Left ventricle myocardium superior (tissue), 1 donor: ENCODE results near the gene NMB. TPM values are rescaled to one million over a fixed set of nuclear protein-coding genes. Genes with fewer than 3 reads are reported as not detected.
A peak's percentile ranks its signal among the peaks of the same experiment; 100 is the strongest.
"Not testable (repeated sequence)": the region's sequence is repeated elsewhere in the genome, so short reads cannot be mapped to it uniquely, and the experiment has no call there.

Experiments used
- ATAC-seq: fragments of 200-7000 bp; cut with Tn5 transposase; one replicate; pipeline ENCODE4 v1.9.1; 2020; ENCODE audit warnings: mild to moderate bottlenecking, moderate library complexity
- DNase-seq: peaks from one replicate; pipeline ENCODE4 v3.0.0-alpha.2; 2020
- intact Hi-C: fragments of 100-400 bp; cut with micrococcal nuclease; formaldehyde crosslinking; loops from one replicate; pipeline ENCODE4 v1.11.0; 2022
- total RNA-seq: library from RNA; stranded (reverse); fragmentation: NEBNext Ultra II Directional; extraction: Animal tissue kit (Norgen Biotek cat#: 25700); gene quantifications from one replicate; pipeline ENCODE4 v1.2.1, GENCODE V29; 2021
- donor health status: DM: no; HTN: yes; CAD: no; lungs with severe emphysema.

Gene NMB
- total RNA-seq, 1 donor from 2014 or later, result 1.3 TPM

GRCh38 chr15:84658788-84659411, 901 bp upstream of the NMB start:
- DNase-seq, result no peak
- ATAC-seq, result no peak
- intact Hi-C loops, result no loop called here

- DNase-seq, result no peak
- intact Hi-C loops, result no loop called here
- ATAC-seq, result no peak
Observed at GRCh38 chr15:84657748-84658079, 285 bp downstream of the NMB start.

- ATAC-seq, result no peak
- no peak for DNase-seq
- intact Hi-C loops, result no loop called here
Observed at GRCh38 chr15:84656972-84657371, 1.0 kb downstream of the NMB start.

DNA sequence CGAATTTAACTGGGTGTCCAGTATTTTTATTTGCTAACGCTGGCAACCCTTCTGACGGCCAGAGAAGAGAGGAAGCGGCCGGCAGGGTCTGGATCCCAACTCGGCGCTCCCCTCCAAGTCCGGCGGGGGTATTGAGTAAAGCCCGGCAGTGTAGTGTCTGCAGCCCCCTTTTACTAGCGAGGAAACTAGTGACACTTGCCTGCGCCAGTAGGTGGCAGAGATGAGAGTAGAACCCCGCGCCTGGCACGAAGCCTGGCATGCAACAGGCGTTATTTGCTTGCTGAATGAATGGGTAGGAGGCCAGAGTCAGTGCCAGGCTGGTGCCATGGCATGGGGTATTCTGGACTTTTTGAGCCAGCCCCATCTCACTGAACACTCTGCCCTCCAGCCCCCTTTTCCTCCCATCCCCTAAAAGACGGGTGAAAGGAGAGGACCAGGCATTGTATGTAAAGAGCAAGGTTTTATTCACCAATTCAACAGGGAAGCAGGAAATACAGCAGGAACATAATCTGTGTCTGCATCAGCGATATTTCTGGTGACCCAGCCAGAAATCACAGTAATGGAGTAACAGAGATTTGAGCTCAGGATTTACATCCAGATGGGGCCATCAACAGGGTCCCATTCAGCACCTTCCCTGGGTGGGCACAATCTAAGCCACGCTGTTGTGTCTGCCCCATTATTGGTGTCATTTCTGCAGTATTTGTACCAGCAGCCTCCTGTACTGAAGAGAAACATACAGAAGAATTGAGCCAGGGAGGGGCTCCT, 3.1 kb downstream of the NMB start:
- DNase-seq (peak; percentile 86), ATAC-seq (peak; percentile 53)
- intact Hi-C loops, result no loop called here

DNA sequence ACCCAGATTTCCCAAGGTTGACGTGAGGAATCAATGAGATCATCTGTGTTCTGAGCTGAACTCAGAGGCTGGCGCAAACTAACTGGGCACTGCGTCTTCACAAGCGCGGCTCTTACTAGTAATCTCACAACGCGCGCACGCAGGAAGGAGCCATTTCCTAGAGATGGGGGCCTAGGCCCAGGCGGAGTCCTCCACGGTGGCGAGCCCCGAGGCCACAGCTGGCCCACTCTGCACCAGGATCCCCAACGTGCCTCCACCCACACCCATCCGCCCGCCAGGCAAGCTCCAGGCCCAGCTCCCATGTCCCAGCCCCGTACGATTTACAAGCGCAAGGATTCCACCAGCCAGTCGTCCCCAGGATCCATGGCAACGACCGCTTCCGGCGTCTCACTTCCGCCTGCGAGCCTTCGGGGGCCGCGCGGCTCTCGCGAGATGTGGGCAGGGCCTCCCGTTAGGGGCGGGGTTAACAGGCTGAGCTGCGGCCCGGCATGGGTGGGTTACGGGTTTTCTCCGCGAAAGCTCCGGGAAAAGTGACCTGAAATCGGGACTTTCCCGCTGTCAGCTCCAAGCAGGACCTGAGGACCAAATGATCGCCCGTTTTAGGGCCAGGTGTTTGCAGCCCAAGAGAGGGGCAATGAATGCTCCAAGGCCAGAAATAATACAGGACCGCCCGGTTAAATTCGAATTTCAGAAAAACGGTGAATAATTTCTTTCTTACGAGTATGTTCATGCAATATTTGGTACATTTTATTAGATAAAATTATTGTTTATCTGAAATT, 3.9 kb downstream of the NMB start, which contains the start of gene WDR73:
TSS of gene WDR73 (minus strand) at position 374 of the 779 bp plus-strand sequence. CDS start at position 365, 9 bp downstream.
- DNase-seq (peak; percentile 99), ATAC-seq (peak; percentile 91)
- intact Hi-C loops, result no loop called here

GRCh38 chr15:84653584-84653909, 4.5 kb downstream of the NMB start:
- DNase-seq, result no peak
- no peak for ATAC-seq
- intact Hi-C loops, result no loop called here

- ATAC-seq (no peak), DNase-seq (no peak)
- intact Hi-C loops, result no loop called here
Observed at GRCh38 chr15:84649706-84650105, 8.3 kb downstream of the NMB start.

DNA sequence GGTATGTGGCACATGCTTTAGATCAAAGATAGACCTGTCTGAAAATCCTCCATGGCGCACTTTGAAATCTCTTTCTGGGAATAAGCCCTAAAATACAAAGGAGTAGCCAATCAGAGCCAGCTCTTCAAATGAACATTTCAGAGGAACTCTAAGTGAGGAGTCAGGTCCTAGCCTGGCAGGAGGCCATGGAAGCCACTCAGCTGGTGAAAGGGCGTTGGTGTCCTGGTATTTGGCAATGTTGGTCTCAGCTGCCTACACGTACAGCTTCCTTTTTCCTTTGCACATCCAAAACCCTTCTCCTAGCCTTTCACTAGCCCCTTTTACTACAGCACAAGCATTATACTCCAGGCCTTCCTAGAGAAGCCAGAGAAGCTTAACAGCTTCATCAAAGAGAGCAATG, 9.5 kb downstream of the NMB start:
- DNase-seq, result peak; percentile 81
- ATAC-seq, result peak; percentile 51
- intact Hi-C loops, result no loop called here

DNA sequence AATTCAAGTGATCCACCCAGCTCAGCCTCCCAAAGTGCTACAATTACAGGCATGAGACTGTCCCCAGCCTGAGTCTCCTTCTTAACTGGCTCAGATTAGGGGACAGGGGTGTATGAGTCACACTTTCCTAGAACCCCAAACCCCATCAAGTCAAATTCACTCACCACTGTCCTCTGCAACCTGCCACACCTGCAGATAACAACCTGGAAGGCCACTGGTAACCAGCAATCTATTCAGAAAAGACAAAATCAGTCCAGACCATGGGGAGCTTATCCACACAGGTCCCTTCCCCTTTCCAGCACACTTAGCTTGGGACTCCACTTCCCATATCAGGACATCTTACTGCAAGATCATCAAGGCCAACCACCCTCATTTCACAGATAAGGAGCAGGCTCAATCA, 10.3 kb downstream of the NMB start:
- DNase-seq (no peak), ATAC-seq (no peak)
- intact Hi-C loops, result no loop called here

DNA sequence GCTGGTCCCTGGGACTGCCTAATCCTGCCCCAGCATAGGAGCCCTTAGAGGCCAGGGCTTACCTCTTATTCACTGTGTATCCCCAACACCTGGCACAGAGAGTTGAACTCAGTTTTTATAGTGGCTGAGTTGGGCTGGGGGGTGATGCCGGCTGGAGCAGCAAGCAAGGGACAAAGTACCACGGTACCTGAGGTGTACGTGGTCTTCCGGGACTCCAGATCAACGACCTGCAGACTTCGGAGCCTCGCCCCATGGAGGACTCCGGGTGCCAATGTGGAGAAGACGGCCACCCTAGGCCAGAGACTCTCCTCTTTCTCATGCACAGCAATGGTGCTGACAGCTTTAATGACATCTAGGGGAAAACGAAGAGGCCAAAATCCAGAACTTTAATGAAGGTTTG, 12.0 kb downstream of the NMB start:
- no peak for DNase-seq
- intact Hi-C loops, result no loop called here

DNA sequence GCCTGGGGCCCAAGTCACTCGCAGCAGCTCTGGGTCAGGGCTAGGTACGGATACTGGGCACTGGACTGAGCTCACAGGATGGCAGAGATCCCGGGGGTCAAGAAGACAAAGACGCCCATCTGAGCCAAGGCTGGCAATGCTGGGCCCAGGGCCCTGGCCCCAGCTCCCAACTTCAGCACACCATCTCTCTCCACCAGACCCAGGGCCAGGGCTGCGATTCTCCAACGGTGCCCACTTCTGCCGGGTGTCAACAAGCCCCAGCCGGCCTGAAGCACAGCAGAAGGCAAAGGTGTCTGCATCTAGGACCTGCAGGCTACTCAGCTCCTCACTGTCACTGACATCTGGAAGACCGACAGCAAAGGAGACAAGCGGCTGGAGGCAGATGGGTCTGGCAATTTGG, 12.5 kb downstream of the NMB start:
- no peak for ATAC-seq
- intact Hi-C loops, result no loop called here
- no peak for DNase-seq

More for the DNA sequence above, 12.0 kb downstream of the NMB start:
- no peak for ATAC-seq

DNA sequence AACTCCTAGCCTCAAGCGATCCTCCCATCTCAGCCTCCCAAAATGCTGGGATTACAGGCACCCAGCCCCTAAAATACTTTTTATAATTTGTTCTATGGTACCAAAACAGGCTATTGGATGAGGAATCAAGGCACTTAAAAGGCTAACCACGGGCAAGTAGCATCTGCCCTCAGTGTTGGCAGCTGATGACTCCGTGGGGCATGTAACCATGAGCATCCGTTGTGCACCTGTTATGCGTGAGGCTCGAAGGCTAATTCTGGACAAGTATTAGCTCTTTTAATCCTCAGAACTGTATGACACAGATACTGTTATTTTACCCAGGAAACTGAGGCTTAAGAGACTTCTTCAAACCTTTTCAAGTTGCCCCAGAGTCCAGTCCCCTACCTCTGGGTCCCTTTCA, 14.2 kb downstream of the NMB start:
- ATAC-seq (no peak), DNase-seq (no peak)
- intact Hi-C loops, result no loop called here

- intact Hi-C loops, ATAC-seq: not testable (repeated sequence)
Observed at GRCh38 chr15:84642640-84643039, 15.4 kb downstream of the NMB start.

DNA sequence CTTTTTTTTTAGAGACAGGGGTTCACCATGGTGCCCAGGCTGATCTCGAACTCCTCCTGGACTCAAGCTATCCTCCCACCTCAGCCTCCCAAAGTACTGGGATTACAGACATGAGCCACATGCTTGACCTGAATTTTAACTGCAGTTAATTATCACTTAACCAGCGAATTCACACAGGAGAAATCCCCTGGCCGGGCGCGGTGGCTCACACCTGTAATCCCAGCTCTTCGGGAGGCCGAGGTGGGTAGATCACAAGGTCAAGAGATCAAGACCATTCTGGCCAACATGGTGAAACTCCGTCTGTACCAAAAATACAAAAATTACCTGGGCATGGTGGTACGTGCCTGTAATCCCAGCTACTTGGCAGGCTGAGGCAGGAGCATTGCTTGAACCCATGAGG, 16.1 kb downstream of the NMB start:
- ATAC-seq, DNase-seq, intact Hi-C loops: not testable (repeated sequence)

More at GRCh38 chr15:84642640-84643039, 15.4 kb downstream of the NMB start:
- not testable (repeated sequence) for DNase-seq

DNA sequence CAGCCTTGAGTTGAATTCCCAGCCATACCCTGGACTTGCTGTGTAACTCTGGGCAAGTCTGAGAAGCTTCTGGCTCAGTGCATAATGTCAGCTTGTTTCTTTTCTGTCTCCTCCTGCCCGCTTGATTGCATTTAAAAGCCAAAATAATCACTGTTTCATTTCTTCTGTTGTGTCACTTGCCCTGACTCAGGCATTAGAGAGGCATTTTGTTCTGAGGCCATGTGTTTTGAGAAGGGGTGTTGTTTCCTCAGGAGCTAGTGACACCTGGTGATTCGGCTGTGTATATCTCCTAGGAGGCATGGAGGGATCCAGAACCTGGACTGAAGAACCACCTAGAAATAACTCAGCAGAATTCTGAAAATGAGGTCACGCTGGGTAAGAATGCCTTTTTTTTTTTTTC, 19.9 kb downstream of the NMB start:
- no peak for DNase-seq
- intact Hi-C loops, result no loop called here
- no peak for ATAC-seq

DNA sequence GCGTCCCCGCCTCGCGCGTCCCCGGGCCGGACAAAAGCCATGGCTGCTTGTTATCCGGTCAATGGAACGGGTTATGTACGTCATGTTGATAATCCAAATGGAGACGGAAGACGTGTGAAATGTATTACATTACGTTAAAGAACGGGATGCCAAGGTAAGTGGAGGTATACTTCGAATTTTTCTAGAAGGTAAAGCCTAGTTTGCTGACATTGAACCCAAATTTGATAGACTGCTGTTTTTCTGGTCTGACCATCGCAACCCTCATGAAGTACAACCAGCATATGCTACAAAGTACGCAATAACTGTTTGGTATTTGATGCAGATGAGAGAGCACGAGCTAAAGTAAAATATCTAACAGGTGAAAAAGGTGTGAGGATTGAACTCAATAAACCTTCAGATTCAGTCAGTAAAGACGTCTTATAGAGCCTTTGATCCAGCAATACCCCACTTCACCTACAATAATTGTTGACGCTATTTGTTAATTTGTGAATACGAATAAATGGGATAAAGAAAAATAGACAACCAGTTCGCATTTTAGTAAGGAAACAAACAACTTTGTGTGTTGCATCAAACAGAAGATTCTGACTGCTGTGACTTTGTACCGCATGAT, 23.7 kb downstream of the NMB start:
- DNase-seq (no peak), ATAC-seq (no peak)
- intact Hi-C loops, result no loop called here

DNA sequence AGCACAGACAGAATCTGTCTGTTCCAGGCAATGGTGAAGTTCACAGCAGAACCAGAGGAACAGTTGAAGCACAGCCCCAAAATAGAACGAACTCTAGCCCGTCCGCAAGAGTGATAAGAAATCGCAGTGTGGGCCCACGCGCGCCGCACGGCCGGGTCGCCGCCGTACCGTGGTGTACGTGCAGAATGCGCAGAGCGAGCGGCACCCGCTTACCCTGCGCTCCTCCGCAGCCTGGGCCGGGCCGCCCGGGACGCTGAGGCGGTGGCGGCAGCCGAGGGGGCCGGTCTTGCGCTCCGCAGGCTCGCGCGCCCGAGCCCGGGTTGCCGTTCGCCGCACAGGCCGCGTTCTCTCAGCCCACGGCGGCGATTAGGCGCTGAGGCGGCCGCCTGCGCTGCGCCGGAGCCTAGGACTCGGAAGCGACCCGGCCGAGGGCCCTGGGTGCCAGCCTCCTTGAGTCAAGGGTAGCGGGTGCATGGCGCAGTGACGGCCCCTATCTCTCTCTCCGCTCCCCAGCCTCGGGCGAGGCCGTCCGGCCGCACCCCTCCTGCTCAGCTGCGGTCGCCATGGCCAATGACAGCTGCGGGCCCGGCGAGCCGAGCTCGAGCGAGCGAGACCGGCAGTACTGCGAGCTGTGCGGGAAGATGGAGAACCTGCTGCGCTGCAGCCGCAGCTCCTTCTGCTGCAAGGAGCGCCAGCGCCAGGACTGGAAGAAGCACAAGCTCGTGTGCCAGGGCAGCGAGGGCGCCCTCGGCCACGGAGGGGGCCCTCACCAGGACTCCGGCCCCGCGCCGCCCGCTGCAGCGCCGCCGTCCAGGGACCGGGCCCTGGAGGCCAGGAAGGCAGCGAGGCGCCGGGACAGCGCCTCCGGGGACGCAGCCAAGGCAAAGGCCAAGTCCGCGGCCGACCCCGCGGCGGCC, 24.4 kb downstream of the NMB start:
- peak; percentile 86 for DNase-seq
- intact Hi-C loops, result no loop called here

GRCh38 chr15:84631706-84632272, 26.2 kb downstream of the NMB start:
- no peak for ATAC-seq
- intact Hi-C loops, result no loop called here

More for the DNA sequence above, 24.4 kb downstream of the NMB start:
- ATAC-seq, result peak; percentile 77

GRCh38 chr15:84629033-84629432, 29.0 kb downstream of the NMB start:
- ATAC-seq (no peak), DNase-seq (no peak)
- intact Hi-C loops, result no loop called here

More at GRCh38 chr15:84631706-84632272, 26.2 kb downstream of the NMB start:
- DNase-seq, result no peak
